HG03066 (cell line): Measurements from ENCODE around the gene FIBCD1.
"Not testable (repeated sequence)": the region's sequence is repeated elsewhere in the genome, so short reads cannot be mapped to it uniquely, and the experiment has no call there.

Experiments
- ATAC-seq: cut with Tn5 transposase; IDR thresholded peaks from one replicate; pipeline ENCODE4 v1.9.1; 2021; ENCODE audit warnings: low read depth; ENCODE audit not compliant: unreplicated experiment

Gene FIBCD1

DNA sequence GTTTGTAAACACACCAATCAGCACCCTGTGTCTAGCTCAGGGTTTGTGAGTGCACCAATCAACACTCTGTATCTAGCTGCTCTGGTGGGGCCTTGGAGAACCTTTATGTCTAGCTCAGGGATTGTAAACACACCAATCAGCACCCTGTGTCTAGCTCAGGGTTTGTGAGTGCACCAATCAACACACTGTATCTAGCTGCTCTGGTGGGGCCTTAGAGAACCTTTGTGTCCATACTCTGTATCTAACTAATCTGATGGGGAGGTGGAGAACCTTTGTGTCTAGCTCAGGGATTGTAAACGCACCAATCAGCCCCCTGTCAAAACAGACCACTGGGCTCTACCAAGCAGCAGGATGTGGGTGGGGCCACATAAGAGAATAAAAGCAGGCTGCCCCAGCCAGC lies 28.4 kb downstream of the FIBCD1 start:
- ATAC-seq: not testable (repeated sequence)

DNA sequence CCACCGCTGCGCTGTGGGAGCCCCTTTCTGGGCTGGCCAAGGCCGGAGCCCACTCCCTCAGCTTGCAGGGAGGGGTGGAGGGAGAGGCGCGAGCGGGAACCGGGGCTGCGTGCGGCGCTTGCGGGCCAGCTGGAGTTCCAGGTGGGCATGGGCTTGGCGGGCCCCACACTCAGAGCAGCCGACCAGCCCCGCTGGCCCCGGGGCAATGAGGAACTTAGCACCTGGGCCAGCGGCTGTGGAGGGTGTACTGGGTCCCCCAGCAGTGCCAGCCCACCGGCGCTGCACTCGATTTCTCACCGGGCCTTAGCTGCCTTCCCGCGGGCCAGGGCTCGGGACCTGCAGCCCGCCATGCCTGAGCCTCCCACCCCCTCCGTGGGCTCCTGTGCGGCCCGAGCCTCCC lies 29.0 kb downstream of the FIBCD1 start:
- ATAC-seq: not testable (repeated sequence)

DNA sequence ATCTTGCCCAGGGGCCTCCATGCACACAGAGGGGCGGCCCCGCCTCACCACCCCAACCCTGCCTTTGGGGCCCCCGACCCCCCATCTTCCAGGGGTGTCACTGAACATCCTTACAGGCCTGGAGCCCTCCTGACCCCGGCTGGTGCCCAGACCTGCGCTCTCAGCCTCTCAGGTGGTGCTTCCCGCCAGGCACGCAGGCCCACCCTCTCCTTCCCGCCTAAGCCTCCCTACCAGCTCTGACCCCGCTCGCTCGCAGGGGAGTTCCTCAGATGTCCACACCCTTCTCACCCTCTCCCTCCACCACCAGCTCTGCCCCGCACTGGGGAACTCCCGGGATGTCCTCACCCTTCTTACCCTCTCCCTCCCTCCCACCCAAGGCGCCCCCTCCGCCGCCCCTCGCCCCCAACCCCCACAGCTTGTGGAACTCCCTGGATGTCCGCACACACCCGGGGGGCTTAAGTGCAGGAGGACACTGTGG lies 30.1 kb downstream of the FIBCD1 start:
- no peak for ATAC-seq

DNA sequence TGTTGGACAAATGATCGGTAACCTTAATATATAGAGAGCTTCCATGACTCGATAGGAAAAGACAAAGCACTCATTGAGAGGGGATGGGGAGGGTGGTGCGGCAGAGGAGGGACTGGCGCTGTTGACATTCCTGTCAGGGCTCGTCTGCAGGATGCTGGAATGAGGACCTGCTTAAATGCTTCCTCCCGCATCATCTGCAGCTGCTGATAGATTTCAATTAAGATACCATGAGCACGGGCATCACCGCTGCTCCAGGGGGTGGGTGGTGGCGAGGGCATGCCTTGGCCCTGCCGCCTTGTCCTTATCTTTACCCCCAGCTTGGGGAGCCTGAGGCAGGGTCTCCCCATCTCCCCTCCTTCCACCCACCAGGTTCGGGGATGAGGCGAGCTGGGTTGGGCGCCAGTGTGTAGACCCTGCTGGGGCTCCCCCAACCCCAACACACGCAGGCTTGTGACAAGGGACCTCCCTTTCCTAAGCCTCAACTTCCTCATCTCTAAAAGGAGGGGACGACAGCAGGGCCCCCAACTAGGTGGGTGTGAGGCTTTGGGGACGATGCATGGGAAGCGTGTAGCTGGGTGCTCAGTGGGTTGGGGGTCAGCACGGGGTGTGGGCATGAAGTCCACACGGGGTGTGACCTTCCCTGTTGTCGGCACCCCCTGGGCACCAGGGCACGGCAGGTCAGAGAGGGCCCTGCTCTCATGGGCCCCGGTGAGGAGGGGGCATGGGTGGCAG lies 30.7 kb downstream of the FIBCD1 start:
- no peak for ATAC-seq

DNA sequence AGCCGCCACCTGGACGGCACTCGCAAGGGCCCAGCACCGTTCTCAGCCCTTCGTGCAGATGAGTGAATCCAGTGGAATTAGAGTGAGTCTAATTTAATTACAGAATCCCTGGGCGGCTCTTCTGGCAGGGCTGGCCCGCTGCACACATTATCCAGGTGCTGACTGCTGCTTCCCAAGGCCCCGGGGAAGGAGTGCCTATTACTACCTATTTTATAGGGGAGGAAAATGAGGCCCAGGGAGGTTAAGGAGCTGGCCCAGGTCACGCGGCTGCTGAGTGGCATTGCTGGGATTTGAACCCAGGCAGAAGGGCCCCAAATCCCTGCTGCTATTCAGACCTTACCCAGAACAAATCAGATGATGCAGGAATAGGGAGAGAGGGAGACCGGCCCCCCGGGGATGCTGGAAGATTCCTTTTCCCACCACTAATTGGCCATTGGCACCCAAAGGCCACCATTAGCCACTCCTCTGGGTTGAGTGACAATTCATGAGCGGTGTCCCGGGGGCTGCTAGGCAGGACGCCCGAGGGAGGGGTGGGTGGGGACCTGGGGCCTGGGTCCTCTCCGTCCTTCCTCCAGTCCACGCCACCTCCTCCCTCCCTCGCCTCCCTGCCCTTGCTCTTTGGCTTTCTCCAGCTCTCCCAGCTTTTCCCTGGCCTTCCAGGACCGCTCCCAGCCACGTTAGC lies 32.2 kb downstream of the FIBCD1 start:
- no peak for ATAC-seq

DNA sequence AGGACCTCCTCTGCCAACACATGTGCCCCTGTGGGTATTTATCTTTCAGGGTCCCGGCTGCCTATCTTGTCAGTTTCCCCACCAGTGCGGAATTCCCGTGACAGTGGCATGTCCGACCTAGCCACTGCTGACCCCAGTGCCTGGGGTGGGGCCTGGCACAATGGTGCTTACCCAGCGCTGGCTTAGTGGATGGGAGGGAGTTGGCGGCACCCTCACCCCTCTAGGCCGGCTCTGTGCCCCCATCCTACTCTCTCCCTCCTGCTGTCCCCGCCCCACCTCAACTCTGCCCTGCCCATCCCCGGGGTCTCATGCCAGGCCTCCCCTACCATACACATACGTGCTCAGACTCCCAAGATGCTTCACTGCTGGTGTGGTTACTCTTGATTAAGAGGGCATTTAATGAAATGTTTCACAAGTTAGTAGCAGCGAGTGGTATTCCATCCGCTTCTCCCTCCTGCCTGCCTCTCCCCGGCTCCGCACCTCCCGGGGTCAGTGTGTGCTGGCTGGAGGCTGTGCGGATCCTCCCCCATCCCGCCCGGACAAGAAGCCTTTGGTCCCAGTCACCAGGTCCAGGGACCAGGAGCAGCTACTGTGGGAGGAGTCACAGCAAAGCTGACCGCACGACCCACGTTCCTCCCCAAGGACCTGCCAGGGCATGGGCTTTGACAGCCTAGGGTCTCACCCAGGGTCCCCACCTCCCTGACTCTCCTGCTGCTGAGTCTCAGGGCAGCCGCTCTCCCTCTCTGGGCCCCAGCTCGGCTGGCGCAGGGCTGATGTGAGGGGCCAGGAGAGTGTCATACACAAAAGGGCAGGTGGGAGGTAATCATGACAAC lies 32.9 kb downstream of the FIBCD1 start:
- no peak for ATAC-seq

DNA sequence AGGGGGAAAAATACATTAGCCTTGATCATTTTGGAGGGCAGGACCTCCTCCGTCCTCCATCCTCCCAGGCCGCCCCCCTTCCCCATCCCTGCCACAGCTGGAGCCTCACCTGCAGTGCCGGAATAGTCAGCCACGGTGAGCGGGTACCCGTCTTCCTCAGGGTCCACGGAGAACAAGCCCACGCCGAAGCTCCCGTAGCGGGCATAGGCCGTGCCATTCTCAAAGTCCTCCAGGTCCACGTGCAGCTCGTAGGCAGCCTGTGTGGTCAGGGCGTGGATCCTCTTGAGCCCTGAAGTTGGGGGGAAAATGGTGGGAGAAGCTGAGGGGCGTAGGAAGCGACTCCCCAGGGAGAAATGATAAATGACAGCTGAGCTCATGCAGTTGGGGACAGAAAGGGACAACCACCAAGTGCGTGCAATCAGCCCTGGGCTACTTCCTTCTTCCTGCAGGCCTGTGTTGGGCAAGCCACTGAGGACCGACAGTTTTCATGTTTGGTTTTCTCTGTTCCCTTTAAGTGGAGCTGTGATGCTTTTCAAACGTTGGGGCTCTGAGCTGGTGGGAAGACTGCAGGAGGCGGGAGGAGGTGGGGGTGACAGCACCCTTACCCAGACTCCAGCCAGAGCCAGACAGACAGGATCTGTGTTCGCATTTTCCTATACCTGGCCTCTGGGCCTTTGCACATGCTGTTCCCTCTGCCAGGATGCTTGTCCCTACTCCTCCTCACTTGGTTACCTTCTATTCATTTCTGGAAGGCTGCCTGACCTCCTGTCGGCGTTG lies 33.7 kb downstream of the FIBCD1 start:
- no peak for ATAC-seq

DNA sequence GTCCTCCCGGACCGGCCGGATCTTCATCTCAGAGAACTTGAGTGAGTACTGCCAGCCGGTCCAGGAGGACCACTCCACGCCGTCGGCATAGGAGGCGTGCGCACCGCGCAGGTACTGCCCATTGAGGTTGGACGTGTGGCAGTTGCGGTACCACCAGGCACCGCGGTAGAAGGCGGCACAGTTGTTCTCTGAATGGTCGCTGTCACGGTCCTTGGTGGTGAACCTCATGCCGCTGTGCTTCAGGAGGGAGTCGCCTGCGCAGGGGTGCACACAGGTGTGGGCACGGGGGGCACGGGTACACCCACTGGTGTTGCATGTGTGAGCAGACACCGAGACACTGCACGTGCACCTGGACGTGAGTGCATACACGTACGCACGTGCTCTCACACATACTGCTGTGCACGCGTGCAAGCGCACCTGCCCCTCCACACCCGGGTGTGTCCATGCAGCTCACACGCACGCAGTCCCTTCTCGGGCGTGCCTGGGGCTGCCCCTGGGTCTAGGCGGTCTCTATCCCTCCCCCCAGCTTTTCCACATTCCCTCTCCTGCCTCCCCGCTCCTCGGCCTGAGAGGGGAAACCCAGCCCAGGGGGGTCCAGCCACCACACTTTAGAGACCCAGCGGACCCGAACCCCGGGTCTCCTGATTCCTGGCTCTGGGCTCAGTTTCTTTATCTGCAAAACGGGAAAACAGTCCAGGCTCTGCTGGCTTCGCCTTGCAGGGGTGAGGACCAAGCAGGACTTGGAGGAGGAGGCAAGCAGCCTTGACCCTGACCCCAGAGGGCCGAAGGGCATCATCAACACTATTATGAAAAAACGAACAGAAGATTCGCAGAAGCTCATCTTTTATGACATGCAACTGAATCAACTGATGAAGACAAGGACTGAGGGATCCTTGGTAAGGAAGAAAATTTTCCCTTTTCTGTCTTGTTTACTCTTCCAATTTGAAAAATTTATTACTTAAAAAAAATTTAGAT lies 34.7 kb downstream of the FIBCD1 start:
- ATAC-seq: no peak

DNA sequence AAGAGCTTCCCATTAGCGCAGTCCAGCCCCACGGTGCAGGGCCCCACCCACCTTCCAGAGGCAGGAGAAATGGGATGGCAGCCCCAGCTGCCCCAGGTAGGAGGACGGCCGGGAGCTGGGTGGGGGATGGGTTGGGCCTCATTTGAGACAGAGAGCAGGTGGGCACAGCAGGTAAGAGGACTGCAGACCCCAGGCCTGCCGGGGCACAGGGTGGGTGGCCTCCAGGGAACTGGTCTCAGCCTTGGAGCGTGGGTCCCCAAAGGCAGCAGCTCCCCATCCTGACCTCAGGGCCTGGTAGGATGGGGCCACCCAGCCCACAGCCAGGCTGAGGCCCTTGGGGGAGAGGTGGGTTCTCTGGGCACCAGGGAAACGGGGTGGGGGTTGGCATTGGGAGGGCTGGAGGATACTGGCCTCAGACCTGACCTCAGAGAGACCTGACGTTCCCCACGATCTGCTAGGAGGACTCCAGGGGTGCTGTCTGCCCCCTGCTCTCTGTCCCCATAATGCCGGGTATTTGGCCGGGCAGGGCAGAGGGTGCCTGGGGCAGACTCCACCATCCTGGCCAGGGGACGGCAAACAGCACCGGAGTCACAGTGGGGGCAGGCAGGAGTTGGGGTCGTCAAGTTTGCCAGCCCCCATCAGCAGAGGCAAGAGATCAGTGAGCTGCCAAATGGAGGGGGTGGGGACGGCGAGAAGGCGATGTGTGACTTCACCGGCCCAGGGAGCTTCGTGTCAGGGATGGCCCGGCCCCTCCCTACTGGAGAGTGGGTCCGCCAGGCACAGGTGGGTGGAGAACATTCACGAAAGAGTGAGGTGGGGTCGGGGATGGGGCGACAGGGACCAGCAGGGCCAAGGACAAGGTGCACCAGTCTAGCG lies 35.6 kb downstream of the FIBCD1 start:
- ATAC-seq: no peak

DNA sequence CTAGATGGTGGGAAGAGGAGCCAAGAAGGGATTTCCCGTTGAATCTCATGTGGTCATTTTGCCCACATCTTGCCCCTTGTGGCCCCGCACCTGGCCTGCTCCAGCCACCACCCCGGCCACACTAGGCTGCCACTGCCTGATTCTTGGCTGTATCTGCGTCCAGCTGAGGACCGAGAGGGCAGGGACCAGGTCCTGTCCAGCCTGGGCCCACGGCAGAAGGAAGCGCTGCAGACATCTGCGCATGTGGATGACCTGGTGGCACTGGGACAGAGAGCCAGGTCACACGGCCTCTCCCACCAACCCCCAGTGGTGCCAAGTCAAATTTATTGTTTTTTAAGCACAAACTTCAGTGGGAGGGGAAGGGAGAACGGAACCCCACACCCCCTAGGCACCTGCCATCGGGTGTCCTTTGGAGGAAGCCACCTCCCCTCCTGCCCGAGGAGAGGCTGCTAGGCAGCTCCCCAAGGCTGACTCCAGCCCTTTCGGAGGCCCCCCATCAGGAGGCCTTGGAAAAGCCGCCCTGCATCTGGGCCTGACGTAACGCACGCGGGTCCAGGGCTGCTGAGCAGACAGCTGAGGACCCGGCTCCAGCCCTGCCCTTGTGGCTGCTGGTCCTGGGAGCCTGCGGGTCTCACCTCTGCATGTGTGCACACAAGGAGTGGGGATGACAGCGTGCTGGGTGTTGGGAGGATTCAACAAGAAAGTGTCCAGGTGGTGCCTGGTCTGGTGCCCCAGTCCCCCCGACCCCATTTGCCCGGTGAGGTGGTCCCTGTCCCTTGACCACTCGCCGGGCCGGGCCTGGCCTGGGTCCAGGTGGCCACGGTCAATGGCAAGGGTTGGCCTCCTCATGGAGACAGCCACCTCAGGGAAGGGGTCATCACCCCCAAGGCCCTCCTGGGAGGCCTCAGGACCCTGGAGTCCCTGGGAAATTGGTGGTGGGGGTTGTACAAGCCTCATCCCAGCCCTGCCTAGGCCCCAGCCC lies 36.6 kb downstream of the FIBCD1 start:
- no peak for ATAC-seq

DNA sequence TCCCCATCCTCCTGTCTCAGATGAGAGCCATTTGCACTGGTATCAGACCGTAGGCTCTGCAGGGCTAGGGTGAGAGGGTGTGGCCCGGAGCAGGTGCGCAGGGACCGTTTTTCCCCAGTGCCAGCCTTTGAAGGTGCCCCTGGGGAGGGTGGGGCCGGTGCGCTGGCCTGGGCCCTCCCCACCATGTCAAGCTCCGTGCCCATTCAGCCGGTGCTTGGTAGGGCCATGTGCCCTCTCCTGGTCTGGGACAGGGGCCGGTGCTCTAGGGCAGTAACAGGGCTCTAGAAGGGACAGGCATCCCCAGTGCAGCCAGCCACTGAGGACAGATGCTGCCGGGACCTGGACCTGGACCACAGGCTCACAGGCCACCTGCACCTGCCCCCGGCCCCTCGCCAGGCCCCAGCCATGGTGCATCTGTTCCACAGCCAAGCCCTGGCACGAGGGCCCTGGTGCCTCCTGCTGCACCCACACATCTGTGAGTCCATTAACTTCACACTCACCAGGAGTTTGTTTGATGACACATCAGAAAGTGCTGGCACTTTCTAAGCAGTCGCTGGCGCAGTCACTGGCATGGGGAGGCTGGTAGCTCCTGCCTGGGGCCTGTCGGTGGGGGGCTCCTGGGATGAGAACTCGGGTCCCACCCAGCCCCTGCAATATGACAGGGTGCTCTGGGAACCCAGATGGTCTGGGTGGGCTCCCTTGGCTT lies 37.4 kb downstream of the FIBCD1 start:
- no peak for ATAC-seq

DNA sequence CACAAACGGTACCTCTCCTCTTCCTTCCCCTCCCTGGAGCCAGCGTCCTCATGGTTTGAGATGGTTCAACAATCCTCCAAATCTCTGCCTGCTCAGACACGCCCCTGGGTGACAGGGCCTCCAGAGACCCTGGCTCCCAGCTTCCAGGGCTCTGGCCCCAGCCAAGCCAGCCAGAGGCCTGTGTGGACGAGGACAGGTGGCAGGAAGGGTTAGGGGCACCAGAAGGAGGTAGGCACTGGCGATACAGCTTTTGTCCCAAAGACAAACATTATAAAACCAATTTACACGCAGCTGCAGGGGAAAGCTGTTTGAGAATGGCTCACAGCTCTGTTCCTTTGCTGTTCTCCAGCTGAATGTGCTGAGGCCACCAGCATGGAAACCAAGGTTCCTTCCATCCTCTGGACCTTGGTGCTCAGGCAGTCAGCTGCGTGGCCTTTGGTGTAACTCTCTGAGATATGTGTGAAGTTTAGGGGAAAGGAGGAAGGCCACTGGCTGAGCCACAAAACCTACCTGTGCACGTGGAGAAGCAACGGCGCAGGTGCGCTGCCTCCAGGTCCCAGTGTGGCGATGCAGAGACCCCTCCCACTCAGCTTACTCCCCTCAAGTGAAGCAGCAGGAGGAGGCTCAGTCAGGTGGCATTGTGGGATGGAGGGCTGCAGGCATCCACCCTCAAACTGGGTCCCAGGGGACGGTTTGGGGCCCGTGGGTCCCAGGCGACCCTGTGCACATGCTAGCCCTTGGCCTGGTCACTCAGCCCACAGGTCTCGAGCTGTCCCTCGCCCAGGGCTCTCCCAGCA lies 38.1 kb downstream of the FIBCD1 start:
- ATAC-seq: no peak

DNA sequence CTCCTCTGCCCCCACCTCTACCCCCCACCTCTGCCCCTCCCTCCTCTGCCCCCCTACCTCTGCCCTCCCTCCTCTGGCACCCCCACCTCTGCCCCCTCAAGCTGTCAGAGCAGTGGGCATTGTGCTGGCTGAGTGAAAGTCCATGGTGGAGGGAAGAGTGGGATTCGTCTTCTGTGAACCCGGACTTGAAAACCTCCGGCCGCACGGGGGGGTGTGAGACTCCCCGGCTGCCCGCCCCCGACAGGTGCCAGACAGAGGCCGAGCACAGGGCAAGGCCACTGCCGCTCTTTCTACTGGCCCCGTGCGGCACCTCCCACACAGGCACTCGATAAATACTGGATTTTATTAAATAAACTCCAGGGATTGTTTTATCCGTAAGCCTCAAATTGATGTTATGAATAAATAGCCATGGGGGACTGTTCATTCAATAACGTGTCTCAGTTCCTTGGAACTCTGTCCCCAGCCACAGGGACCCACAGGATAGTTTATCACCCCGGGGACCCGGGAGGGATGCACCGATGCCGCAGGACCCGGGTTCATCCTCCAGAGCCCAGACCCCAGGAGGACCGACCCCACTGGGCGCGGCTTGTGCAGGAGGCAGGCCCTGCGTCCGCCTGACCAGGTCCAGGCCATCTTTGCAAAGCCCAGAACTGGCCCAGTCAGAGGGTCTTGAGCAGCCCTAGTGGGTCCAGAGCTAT lies 39.8 kb downstream of the FIBCD1 start:
- ATAC-seq: no peak

DNA sequence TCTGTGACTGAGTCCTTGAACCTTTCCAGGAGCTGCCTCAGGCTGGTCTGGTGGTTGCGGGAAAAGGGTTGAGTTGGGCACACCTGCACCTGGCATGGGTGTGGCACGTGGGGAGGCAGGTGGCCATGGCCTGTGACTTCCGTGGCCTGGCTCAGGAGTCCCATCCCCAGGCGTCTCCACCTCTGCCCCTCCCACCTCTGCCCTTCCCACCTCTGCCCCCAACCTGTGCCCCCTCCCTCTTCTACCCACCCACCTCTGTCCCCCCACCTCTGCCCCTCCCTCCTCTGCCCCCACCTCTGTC lies 40.5 kb downstream of the FIBCD1 start:
- ATAC-seq: no peak

DNA sequence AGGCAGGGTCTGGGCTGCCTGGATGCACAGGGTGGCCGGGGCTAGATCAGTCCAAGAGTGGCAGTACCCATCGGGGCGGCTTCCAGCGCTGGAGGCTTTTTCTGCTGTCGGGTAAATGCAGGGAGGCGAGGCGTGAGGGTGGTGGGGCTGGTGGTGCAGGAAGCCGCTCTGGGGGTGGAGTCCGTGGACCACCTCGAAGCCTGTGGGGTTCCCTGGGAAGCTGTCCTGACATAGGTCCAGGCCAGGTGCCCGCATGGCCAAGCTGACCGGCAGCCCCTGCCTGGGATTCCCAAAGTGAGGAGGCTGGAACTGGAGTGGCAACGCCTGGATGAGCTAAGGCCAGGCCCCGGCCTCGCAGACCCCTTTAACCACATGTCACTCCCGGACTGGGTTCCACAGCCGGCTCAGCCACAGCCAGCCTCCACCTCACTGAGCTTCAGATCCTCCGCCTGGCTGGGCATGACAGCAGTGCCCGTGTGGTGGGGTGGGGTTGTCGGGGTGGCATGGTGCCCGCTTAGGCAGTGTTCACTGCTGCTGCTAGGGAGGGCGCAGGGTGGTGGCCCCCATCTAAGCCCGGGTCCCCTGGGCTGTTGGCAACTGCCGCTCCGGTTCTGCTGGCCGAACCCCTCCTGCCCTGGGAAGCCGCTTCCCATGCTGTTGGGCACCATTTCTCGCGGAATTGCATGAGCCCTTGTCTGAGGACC lies 41.0 kb downstream of the FIBCD1 start:
- ATAC-seq: no peak
